HEK293 (cell line): ENCODE data around the gene C11orf58.

Source experiments
- CTCF ChIA-PET: fragments of 350-600 bp; formaldehyde crosslinking; extraction: SDS; loops from one replicate; lab custom pipeline; 2021; ENCODE audit warnings: antibody characterized with exemption; lab: Yijun Ruan, JAX
- POLR2A ChIA-PET: fragments of 300-600 bp; formaldehyde crosslinking; extraction: SDS; loops from one replicate; lab custom pipeline; 2020; ENCODE audit warnings: antibody characterized with exemption, inconsistent platforms; lab: Yijun Ruan, JAX
- H3K27ac ChIP-seq: fragments of 200-500 bp; sonication (Bioruptor generic); 2 replicates; pipeline ENCODE4 v1.5.1; 2014; ENCODE audit warnings: low read depth, low read length, control low read depth, inconsistent platforms; ENCODE audit errors: extremely low read depth
- H3K36me3 ChIP-seq, 2 experiments: fragments of 200-500 bp in 1 of 2; sonication (Bioruptor generic) in 1 of 2; 1 replicate in 1 of 2; 2 replicates in 1 of 2; pipeline ENCODE4 v1.5.1; 2014 to 2017; ENCODE audit warnings: inconsistent platforms in 2 of 2, low read length in 2 of 2; ENCODE audit not compliant: control insufficient read depth in 2 of 2, insufficient read depth in 1 of 2
- H3K4me1 ChIP-seq: fragments of 200-500 bp; sonication (Bioruptor generic); 2 replicates; pipeline ENCODE4 v1.5.1; 2014; ENCODE audit warnings: mild to moderate bottlenecking, low read length, inconsistent platforms; ENCODE audit not compliant: control insufficient read depth, insufficient read depth
- H3K4me3 ChIP-seq: 2 replicates; pipeline ENCODE4 v1.5.1; 2011; ENCODE audit warnings: low read depth, mild to moderate bottlenecking, control low read depth, low read length, moderate library complexity
- H3K9me3 ChIP-seq: fragments of 200-500 bp; sonication (Bioruptor generic); 2 replicates; pipeline ENCODE4 v1.5.1; 2014; ENCODE audit warnings: low read depth, low read length, inconsistent platforms; ENCODE audit not compliant: control insufficient read depth, insufficient read depth
- BCL11A ChIP-seq: fragments of 450-650 bp; formaldehyde crosslinking; IDR thresholded peaks from 2 replicates; pipeline ENCODE4 v1.5.1; 2016; ENCODE audit warnings: low read depth, missing biosample characterization, missing genetic modification characterization
- GLI2 ChIP-seq: fragments of 450-650 bp; formaldehyde crosslinking; IDR thresholded peaks from 2 replicates; pipeline ENCODE4; 2017; ENCODE audit warnings: missing biosample characterization, missing genetic modification characterization, low read depth, borderline replicate concordance
- GLIS1 ChIP-seq: fragments of 450-650 bp; formaldehyde crosslinking; IDR thresholded peaks from 2 replicates; pipeline ENCODE4 v1.5.1; 2016; ENCODE audit warnings: missing biosample characterization, missing genetic modification characterization
- HOXD13 ChIP-seq: sonication (generic); formaldehyde crosslinking; IDR thresholded peaks from 2 replicates; pipeline ENCODE4 v1.8.0; 2022; ENCODE audit warnings: missing genetic modification reagents, borderline replicate concordance
- KLF8 ChIP-seq: fragments of 450-650 bp; formaldehyde crosslinking; IDR thresholded peaks from 2 replicates; pipeline ENCODE4 v1.5.1; 2016; ENCODE audit warnings: missing biosample characterization, missing genetic modification characterization
- RBAK ChIP-seq: fragments of 450-650 bp; formaldehyde crosslinking; IDR thresholded peaks from 2 replicates; pipeline ENCODE4 v1.5.1; 2016; ENCODE audit warnings: missing biosample characterization, missing genetic modification characterization
- SETDB1 ChIP-seq: IDR thresholded peaks from one replicate; pipeline ENCODE4 v1.6.1; 2017; ENCODE audit warnings: mild to moderate bottlenecking, low read length, moderate library complexity, mixed read lengths; ENCODE audit not compliant: insufficient read length
- SP7 ChIP-seq: fragments of 450-650 bp; formaldehyde crosslinking; IDR thresholded peaks from 2 replicates; pipeline ENCODE4 v1.5.1; 2016; ENCODE audit warnings: missing biosample characterization, missing genetic modification characterization
- ZBTB1 ChIP-seq: fragments of 450-650 bp; formaldehyde crosslinking; IDR thresholded peaks from 2 replicates; pipeline ENCODE4 v1.5.1; 2016; ENCODE audit warnings: missing biosample characterization, missing genetic modification characterization
- ZBTB17 ChIP-seq: fragments of 450-650 bp; formaldehyde crosslinking; IDR thresholded peaks from 2 replicates; pipeline ENCODE4 v1.5.1; 2016; ENCODE audit warnings: missing biosample characterization, missing genetic modification characterization
- ZBTB21 ChIP-seq: fragments of 450-650 bp; formaldehyde crosslinking; IDR thresholded peaks from 2 replicates; pipeline ENCODE4 v1.5.1; 2017; ENCODE audit warnings: missing biosample characterization, missing genetic modification characterization
- ZBTB48 ChIP-seq: fragments of 450-650 bp; formaldehyde crosslinking; IDR thresholded peaks from 2 replicates; pipeline ENCODE4 v1.5.1; 2016; ENCODE audit warnings: missing biosample characterization, missing genetic modification characterization
- ZNF114 ChIP-seq: fragments of 450-650 bp; formaldehyde crosslinking; IDR thresholded peaks from 2 replicates; pipeline ENCODE4 v1.5.0; 2017; ENCODE audit warnings: missing biosample characterization, missing genetic modification characterization
- ZNF184 ChIP-seq: fragments of 450-650 bp; IDR thresholded peaks from 2 replicates; pipeline ENCODE4 v1.5.1; 2018; ENCODE audit warnings: missing biosample characterization, mild to moderate bottlenecking, missing genetic modification characterization
- ZNF19 ChIP-seq: fragments of 450-650 bp; formaldehyde crosslinking; IDR thresholded peaks from 2 replicates; pipeline ENCODE4; 2016; ENCODE audit warnings: missing biosample characterization, missing genetic modification characterization, low read depth
- ZNF366 ChIP-seq: fragments of 450-650 bp; formaldehyde crosslinking; conservative IDR thresholded peaks from 2 replicates; pipeline ENCODE4 v1.5.1; 2016; ENCODE audit warnings: missing biosample characterization, missing genetic modification characterization
- ZNF394 ChIP-seq: fragments of 450-650 bp; formaldehyde crosslinking; IDR thresholded peaks from 2 replicates; pipeline ENCODE4 v1.5.1; 2016; ENCODE audit warnings: missing biosample characterization, missing genetic modification characterization, mild to moderate bottlenecking, moderate library complexity, borderline replicate concordance
- ZNF404 ChIP-seq: fragments of 450-650 bp; formaldehyde crosslinking; IDR thresholded peaks from 2 replicates; pipeline ENCODE4 v1.5.1; 2017; ENCODE audit warnings: missing biosample characterization, missing genetic modification characterization
- ZNF555 ChIP-seq: fragments of 450-650 bp; formaldehyde crosslinking; conservative IDR thresholded peaks from 2 replicates; pipeline ENCODE4 v1.5.1; 2017; ENCODE audit warnings: missing biosample characterization, mild to moderate bottlenecking, missing genetic modification characterization, inconsistent platforms
- ZNF561 ChIP-seq: fragments of 450-650 bp; IDR thresholded peaks from 2 replicates; pipeline ENCODE4 v1.5.1; 2018; ENCODE audit warnings: missing biosample characterization, missing genetic modification characterization, borderline replicate concordance
- ZNF658 ChIP-seq: fragments of 450-650 bp; formaldehyde crosslinking; IDR thresholded peaks from 2 replicates; pipeline ENCODE4; 2016; ENCODE audit warnings: missing biosample characterization, missing genetic modification characterization
- ZNF76 ChIP-seq: fragments of 450-650 bp; formaldehyde crosslinking; IDR thresholded peaks from 2 replicates; pipeline ENCODE4; 2016; ENCODE audit warnings: low read depth, missing biosample characterization, missing genetic modification characterization, borderline replicate concordance
- TF ChIP-seq, protein P1 (sequence below): fragments of 450-650 bp; formaldehyde crosslinking; IDR thresholded peaks from 2 replicates; pipeline ENCODE4 v1.5.1; 2016; ENCODE audit warnings: missing biosample characterization, missing genetic modification characterization
- TF ChIP-seq, protein P2 (sequence below): fragments of 450-650 bp; formaldehyde crosslinking; IDR thresholded peaks from 2 replicates; pipeline ENCODE4 v1.5.1; 2016; ENCODE audit warnings: missing biosample characterization, missing genetic modification characterization
- TF ChIP-seq, protein P3 (sequence below): fragments of 450-650 bp; formaldehyde crosslinking; IDR thresholded peaks from 2 replicates; pipeline ENCODE4 v1.5.1; 2016; ENCODE audit warnings: missing biosample characterization, missing genetic modification characterization
- TF ChIP-seq, protein P4 (sequence below): fragments of 450-650 bp; formaldehyde crosslinking; IDR thresholded peaks from 2 replicates; pipeline ENCODE4 v1.5.1; 2016; ENCODE audit warnings: missing biosample characterization, missing genetic modification characterization, low read depth
- TF ChIP-seq, protein P5 (sequence below): fragments of 450-650 bp; formaldehyde crosslinking; IDR thresholded peaks from 2 replicates; pipeline ENCODE4 v1.5.0; 2017; ENCODE audit warnings: missing biosample characterization, missing genetic modification characterization, borderline replicate concordance
- TF ChIP-seq, protein P6 (sequence below): fragments of 450-650 bp; formaldehyde crosslinking; IDR thresholded peaks from 2 replicates; pipeline ENCODE4 v1.5.1; 2016; ENCODE audit warnings: missing biosample characterization, missing genetic modification characterization

C11orf58 gene

DNA sequence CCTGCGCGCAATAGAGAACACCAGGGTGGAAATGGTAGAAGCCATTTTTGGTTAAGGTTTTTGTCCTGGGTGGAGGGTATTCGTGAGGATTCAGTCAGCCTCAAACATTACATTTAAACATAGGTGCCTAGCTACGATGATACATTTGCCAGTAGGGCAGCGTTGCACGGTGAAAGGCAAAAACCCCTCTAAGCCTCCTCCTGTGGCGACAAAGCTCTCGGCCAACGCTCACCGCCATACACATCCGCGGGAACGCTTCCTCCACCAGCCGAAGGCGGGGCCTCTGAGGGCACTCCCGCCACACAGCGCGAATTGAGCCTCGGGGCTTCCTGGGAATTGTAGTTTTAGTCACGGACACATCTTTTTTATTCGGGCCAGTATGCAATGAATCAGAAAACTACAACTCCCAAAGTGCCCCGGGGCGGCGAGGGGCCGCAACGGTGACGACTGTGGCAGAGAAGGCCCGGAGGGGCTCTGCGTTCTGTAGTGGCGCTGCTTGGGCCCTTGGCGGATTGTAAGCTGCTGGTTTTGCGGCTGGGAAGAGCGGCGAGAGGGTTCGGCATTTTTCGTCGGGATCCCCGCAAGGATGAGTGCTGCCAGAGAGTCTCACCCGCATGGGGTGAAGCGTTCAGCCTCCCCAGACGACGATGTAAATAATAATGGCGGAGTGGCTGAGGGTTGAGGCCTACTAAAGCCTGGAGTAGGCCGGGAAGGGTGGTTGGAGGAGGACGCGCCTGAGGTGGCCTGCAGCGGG, at the start of gene C11orf58 (continued):
- TF ChIP-seq, protein P1, sequence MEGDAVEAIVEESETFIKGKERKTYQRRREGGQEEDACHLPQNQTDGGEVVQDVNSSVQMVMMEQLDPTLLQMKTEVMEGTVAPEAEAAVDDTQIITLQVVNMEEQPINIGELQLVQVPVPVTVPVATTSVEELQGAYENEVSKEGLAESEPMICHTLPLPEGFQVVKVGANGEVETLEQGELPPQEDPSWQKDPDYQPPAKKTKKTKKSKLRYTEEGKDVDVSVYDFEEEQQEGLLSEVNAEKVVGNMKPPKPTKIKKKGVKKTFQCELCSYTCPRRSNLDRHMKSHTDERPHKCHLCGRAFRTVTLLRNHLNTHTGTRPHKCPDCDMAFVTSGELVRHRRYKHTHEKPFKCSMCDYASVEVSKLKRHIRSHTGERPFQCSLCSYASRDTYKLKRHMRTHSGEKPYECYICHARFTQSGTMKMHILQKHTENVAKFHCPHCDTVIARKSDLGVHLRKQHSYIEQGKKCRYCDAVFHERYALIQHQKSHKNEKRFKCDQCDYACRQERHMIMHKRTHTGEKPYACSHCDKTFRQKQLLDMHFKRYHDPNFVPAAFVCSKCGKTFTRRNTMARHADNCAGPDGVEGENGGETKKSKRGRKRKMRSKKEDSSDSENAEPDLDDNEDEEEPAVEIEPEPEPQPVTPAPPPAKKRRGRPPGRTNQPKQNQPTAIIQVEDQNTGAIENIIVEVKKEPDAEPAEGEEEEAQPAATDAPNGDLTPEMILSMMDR (tag by site-specific recombination): no peak
- TF ChIP-seq ZNF561 (tag by site-specific recombination) (0 out of 2 replicates have a peak, but pooled peaks have one; percentile 69), ZNF394 (tag by site-specific recombination) (no peak), ZNF658 (tag by site-specific recombination) (no peak), HOXD13 (CRISPR knock-in tag) (no peak), SP7 (tag by site-specific recombination) (peak; percentile 46; the same call in 1 of the 2 replicates), ZBTB17 (peak; percentile 80; the same call in 1 of the 2 replicates), ZNF366 (tag by site-specific recombination) (no peak), ZNF76 (tag by site-specific recombination) (peak; percentile 98), ZBTB48 (tag by site-specific recombination) (peak; percentile 60; the same call in 1 of the 2 replicates)
- TF ChIP-seq, protein P2, sequence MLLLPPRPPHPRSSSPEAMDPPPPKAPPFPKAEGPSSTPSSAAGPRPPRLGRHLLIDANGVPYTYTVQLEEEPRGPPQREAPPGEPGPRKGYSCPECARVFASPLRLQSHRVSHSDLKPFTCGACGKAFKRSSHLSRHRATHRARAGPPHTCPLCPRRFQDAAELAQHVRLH: no peak
- TF ChIP-seq, all 188 proteins: peak for 46

DNA sequence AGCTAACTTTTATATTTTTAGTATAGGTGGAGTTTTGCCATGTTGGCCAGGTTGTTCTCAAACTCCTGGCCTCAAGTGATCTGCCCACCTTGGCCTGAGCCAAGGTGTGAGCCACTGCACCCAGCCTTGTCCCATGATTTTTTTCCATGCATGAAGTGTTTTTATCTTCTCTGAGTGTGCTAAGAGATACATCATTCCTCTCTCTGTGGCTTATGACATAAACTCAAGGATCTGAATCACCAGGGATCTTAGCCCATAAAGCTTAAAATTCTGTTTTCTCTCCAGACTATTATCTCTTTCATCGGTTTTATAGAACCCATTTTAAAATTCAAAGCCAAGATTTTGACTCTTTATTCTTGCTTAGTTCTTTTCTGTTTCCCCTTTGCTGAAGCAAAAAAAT, 48.4 kb upstream of the C11orf58 start:
- ChIA-PET CTCF (interaction anchor here (0.7 to 0.8 kb wide), 2 partner anchors 57 to 325 kb away, joined by 3 read pairs; no protein-coding TSS in a partner anchor), POLR2A (no interaction called here)
- Histone ChIP-seq H3K27ac (no peak overlapping the region), H3K36me3 (no peaks in the 10 kb centered on the region), H3K4me3 (no peak overlapping the region), H3K4me1 (no peaks in the 10 kb centered on the region), H3K9me3 (no peaks in the 10 kb centered on the region)
- no peak for TF ChIP-seq RBAK (tag by site-specific recombination)
- no peak for TF ChIP-seq GLI2
- TF ChIP-seq ZBTB21 (tag by site-specific recombination): no peak
- TF ChIP-seq BCL11A: no peak
- TF ChIP-seq, protein P3, sequence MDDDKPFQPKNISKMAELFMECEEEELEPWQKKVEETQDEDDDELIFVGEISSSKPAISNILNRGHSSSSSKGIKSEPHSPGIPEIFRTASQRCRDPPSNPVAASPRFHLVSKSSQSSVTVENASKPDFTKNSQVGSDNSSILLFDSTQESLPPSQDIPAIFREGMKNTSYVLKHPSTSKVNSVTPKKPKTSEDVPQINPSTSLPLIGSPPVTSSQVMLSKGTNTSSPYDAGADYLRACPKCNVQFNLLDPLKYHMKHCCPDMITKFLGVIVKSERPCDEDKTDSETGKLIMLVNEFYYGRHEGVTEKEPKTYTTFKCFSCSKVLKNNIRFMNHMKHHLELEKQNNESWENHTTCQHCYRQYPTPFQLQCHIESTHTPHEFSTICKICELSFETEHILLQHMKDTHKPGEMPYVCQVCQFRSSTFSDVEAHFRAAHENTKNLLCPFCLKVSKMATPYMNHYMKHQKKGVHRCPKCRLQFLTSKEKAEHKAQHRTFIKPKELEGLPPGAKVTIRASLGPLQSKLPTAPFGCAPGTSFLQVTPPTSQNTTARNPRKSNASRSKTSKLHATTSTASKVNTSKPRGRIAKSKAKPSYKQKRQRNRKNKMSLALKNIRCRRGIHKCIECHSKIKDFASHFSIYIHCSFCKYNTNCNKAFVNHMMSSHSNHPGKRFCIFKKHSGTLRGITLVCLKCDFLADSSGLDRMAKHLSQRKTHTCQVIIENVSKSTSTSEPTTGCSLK (tag by site-specific recombination): no peak
- no peak for TF ChIP-seq GLIS1
- no peak for TF ChIP-seq KLF8
- no peak for TF ChIP-seq ZNF184 (tag by site-specific recombination)
- no peak for TF ChIP-seq ZNF19 (tag by site-specific recombination)
- TF ChIP-seq SETDB1: no peak
- TF ChIP-seq, protein P4, sequence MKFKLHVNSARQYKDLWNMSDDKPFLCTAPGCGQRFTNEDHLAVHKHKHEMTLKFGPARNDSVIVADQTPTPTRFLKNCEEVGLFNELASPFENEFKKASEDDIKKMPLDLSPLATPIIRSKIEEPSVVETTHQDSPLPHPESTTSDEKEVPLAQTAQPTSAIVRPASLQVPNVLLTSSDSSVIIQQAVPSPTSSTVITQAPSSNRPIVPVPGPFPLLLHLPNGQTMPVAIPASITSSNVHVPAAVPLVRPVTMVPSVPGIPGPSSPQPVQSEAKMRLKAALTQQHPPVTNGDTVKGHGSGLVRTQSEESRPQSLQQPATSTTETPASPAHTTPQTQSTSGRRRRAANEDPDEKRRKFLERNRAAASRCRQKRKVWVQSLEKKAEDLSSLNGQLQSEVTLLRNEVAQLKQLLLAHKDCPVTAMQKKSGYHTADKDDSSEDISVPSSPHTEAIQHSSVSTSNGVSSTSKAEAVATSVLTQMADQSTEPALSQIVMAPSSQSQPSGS (tag by site-specific recombination): no peak
- TF ChIP-seq, protein P5, sequence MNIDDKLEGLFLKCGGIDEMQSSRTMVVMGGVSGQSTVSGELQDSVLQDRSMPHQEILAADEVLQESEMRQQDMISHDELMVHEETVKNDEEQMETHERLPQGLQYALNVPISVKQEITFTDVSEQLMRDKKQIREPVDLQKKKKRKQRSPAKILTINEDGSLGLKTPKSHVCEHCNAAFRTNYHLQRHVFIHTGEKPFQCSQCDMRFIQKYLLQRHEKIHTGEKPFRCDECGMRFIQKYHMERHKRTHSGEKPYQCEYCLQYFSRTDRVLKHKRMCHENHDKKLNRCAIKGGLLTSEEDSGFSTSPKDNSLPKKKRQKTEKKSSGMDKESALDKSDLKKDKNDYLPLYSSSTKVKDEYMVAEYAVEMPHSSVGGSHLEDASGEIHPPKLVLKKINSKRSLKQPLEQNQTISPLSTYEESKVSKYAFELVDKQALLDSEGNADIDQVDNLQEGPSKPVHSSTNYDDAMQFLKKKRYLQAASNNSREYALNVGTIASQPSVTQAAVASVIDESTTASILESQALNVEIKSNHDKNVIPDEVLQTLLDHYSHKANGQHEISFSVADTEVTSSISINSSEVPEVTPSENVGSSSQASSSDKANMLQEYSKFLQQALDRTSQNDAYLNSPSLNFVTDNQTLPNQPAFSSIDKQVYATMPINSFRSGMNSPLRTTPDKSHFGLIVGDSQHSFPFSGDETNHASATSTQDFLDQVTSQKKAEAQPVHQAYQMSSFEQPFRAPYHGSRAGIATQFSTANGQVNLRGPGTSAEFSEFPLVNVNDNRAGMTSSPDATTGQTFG (tag by site-specific recombination): no peak
- no peak for TF ChIP-seq ZNF404 (tag by site-specific recombination)
- no peak for TF ChIP-seq ZNF114 (tag by site-specific recombination)
- TF ChIP-seq ZBTB1: no peak
- TF ChIP-seq ZNF555 (tag by site-specific recombination): no peak
- TF ChIP-seq, protein P6, sequence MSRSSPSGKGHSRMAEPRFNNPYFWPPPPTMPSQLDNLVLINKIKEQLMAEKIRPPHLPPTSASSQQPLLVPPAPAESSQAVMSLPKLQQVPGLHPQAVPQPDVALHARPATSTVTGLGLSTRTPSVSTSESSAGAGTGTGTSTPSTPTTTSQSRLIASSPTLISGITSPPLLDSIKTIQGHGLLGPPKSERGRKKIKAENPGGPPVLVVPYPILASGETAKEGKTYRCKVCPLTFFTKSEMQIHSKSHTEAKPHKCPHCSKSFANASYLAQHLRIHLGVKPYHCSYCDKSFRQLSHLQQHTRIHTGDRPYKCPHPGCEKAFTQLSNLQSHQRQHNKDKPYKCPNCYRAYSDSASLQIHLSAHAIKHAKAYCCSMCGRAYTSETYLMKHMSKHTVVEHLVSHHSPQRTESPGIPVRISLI (tag by site-specific recombination): no peak
